HG02763 (cell line): ENCODE results near the gene GTF2IRD1.
"Not testable (repeated sequence)": the region's sequence is repeated elsewhere in the genome, so short reads cannot be mapped to it uniquely, and the experiment has no call there.

Experiments
- ATAC-seq: cut with Tn5 transposase; IDR thresholded peaks from one replicate; pipeline ENCODE4 v1.9.1; 2021; ENCODE audit warnings: mild to moderate bottlenecking, moderate library complexity; ENCODE audit not compliant: unreplicated experiment

Gene GTF2IRD1

DNA sequence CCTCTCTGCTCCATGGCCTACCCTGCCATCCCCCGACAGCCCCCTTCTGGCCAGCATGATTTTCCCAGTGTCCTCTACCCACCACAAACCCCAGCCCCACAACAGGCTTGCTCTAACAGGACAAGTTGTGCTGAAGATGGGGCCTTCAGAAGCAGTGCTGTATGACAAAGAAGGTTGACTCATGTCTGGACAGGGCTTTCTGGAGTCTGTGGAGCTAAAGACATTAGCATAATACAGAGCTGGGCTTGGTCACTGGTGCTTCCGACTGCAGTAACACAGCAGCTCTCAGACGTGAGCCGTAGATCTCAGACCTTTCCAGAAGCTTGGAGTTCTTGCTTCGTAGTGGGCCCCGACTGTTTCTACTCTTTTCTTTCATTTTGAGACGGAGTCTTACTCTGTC, 100.5 kb downstream of the GTF2IRD1 start:
- ATAC-seq: no peak

DNA sequence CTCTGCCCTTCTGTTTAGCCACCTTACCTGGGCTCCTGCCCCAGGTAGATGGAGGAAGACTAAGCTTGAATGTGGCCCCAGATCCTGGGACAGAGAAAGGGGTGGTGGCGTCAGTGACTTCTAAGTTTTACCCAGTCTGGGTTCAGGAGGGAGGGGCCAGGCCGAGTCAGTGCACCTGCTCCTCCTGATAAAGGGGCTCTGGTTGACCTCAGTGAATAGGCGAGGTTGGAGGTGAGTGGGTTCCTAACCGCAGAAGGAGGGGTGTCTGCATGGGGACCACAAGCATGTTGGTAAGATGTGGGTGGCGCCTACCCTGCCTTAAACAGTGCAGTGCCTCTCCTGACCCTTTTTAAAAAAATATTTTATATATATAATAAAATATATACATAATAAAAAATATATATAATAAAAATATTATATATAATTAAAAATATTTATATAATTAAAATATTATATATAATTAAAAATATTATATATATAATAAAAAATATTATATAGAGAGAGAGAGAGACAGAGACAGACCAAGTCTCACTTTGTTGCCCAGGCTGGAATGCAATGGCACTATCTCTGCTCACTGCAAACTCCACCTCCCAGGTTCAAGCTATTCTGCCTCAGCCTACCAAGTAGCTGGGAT, 106.5 kb downstream of the GTF2IRD1 start:
- ATAC-seq: no peak

DNA sequence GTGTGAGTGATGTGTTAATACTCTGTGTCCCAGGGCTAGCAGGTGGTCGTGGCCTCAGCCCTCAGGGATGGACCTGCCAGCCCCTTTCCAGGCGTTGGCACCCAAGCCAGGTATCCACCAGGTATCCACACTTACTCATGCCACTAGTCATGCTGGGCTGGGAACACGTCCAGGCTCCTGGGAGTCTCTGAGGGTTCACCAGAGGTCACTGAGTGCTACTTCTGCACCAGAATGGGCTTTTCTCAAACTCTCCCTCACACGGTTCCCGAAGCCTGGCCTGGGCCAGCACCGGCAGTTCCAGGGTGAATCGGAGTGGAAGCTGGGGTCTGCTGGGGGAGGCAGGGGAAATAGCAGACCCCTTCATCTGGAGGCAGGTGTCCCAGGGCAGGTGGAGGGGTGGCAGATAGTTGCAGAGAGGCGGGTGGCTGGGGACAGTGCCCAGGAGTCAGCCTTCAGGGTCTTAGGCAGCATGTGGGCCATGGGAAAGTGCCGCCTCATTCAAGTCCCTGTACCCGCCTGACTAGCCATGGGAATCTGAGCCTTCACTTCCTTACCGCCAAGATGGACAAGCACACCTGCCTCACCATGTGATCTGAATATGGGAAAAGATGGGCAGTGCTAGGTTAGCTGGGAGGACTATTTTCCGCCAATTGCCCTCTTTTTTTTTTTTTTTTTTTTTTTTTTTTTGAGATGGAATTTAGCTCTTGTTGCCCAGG, 108.3 kb downstream of the GTF2IRD1 start:
- no peak for ATAC-seq

DNA sequence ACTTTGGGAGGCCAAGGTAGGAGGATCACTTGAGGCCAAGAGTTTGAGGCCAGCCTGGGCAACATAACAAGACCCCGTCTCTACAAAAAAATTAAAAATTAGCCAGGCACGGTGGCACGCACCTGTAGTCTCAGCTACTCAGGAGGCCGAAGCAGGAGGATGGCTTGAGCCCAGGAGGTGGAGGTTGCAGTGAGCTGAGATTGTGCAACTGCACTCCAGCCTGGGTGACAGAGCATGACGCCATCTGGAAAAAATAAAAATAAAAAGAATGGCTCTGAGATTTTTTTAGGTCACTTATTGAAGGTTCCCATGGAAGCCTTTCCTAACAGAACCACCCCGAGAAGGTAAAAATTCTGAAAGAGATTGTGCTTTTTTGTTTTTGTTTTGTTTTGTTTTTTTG, 109.9 kb downstream of the GTF2IRD1 start:
- not testable (repeated sequence) for ATAC-seq

DNA sequence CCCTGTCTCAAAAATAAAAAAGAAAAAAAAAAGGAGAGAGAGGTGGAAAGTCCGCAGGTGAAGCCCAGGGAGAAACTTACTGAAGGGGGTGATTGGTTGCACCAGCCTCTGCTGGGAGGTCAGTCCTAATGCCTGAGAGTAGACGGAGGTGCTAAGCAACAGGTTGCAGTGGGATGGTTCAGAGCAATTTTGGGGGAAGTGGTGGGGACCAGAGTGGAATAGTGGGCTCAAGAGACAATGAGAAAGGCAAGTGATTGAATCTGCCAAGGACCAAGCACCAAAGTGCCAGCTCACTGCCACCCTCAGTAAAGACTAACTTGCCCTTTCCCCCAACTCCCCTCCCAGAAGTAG, 113.6 kb downstream of the GTF2IRD1 start:
- no peak for ATAC-seq

DNA sequence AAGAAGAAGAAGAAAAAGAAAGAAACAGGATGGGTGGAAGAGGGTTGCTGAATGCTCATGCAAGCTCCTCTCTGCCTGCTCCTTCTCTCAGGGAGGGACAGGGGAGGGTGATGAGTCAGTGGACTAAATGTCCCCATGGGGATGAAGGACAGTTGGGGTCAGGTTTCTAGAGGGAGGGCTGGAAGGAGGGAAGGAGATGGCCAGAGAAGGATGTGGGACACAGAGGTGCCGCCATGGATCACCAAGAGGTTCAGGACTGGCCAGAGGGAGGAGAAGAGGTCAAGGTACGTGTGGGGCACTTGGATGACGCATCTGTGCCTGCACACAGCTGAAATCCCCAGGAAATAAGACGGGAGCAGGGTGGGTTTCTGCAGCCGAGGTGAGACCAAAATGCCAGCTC, 115.0 kb downstream of the GTF2IRD1 start:
- ATAC-seq: no peak

DNA sequence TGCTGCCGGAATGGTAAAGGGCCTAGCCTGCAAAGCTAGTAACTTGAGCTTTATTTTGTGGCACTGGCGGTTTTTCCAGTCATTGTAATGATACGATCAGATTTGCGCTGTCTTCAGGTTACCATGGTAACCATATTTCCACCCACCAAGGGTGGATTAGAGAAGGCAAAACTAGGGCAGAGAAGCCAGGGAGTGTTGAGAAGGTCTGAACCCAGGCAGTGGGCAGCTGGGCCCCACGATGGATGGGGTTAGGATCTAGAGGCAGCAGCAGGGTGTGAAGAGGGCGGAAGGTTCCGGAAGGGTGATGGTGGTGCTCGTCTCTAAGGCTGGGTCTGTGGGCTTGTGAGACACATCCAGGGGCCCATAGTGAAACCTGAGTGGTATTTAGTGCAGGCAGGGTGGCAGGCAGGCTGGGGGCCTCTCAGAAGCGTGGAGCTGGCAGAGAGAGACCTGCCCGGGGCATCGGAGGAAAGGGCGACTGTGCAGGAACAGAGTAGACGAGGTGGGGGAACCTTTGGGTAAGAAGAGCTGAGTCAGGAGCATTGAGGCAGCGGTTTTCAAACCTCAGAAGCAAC, 115.9 kb downstream of the GTF2IRD1 start:
- ATAC-seq: no peak

DNA sequence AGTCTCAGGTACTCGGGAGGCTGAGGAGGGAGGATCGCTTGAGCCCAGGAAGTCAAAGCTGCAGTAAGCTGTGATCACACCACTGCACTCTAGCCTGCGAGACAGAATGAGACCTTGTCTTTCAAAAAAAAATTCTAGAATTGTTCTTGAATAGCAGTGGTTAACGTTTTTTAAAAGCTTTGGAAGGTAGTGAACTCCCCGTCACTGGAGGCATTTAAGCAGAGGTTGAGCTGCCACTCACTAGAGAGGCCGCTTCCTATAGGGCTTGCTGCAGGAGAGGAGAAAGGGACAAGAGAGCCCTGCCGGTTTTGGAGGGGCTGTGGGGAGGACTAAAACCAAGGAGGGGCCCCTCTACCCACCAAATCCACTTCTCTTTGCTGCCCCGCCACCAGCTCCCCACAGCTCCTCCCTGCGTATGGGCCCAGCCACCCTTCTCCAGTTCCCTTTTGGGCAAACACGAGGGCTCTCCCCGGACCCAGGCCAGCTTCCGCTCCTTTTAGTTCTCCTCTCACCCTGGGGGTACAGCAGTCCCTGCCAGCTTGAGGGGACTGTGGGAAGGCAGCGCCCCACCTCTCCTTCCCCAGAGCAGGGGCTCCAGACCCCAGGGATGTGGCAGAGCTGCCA, 116.9 kb downstream of the GTF2IRD1 start:
- no peak for ATAC-seq

DNA sequence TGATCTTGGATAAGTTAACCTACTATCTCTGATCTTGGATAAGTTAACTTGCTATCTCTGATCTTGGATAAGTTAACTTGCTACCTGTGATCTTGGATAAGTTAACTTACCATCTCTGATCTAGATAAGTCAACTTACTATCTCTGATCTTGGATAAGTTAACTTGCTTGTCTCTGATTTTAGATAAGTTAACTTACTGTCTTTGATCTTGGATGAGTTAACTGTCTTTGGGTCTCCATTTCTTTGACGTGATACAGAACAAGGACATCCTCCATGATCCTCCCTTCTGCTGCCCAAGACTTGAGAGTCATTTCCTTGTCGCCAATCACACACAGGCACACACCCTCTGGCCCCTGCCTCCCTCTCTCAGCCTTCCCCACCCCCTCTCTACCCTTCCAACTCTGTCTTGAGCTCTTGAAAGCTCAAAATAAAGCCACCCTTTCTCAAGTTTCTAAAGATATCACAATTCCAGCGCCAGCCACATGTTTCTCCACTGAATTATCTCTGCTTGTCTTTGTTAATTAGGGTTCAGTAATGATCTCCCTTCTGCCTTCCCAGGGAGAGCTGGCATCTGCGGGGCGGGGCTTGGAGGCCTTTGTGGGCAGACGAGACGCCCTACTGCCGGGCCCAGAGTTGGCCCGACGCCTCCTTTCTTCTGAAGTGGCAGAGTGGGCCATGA, 118.7 kb downstream of the GTF2IRD1 start:
- no peak for ATAC-seq

DNA sequence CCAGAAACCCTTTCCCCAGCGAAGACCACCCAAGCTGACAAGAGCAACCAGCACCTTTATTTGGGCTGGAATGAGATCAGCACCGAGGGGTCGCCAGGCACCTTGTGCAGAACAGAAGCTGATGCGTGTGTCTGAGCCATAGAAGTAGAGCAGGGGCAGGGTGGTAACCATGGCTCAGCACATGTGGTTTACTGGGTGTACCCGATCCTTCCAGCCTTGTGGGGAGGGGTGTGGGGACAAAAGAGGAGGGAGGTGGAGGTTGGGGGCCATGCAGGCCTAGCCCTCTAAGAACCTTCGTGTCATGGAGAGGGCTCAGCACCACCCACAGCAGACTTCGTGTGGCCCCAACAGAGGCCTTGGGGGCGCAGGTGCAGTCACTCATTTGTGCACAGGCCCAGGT, 119.8 kb downstream of the GTF2IRD1 start:
- ATAC-seq: no peak

DNA sequence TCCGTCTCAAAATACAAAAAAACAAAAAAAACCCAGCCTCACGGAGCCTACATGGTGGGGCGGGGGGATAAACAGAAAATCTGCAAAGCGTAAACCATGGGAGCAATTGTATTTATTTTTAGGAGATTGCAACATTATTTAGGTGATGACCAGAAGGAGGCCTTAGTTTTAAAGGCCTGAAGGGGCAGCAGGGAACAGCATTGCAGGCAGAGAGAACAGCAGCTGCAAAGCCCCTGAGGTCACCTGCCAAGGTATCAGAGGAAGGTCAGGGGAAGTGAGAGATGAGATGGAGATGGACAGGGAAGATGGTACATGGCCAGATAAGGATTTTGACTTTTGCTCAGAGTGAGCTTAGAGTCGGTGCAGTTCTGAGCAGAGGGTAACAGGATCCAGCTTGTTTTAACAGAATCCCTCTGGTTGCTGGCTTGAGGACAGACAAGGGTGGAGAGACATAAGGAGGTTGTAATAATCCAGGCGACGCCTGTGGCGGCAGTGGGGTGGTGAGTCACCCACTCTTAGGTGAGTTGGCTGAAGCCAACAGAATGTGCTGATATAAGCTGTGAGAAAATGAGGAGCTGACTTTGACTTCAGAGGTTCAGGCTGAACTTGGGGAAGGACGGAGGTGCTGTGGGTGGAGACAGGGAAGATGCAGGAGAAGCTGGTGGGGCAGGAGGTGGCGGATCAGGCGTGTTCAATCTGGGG, 121.5 kb downstream of the GTF2IRD1 start:
- ATAC-seq: no peak

DNA sequence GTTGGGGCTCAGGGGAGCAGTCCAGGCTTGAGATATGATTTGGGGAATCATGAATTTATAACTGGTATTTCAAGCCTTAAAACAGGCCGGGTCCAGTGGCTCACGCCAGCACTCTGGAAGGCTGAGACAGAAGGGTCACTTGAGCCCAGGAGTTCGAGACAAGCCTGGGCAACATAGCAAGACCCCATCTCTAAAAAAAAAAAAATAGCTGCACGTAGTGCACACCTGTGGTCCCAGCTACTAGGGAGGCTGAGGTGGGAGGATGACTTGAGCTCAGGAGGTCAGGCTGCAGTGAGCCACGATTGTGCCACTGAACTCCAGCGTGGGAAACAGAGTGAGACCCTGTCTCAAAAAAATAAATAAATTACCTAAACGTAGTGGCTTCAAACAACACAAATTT, 122.1 kb downstream of the GTF2IRD1 start:
- no peak for ATAC-seq

DNA sequence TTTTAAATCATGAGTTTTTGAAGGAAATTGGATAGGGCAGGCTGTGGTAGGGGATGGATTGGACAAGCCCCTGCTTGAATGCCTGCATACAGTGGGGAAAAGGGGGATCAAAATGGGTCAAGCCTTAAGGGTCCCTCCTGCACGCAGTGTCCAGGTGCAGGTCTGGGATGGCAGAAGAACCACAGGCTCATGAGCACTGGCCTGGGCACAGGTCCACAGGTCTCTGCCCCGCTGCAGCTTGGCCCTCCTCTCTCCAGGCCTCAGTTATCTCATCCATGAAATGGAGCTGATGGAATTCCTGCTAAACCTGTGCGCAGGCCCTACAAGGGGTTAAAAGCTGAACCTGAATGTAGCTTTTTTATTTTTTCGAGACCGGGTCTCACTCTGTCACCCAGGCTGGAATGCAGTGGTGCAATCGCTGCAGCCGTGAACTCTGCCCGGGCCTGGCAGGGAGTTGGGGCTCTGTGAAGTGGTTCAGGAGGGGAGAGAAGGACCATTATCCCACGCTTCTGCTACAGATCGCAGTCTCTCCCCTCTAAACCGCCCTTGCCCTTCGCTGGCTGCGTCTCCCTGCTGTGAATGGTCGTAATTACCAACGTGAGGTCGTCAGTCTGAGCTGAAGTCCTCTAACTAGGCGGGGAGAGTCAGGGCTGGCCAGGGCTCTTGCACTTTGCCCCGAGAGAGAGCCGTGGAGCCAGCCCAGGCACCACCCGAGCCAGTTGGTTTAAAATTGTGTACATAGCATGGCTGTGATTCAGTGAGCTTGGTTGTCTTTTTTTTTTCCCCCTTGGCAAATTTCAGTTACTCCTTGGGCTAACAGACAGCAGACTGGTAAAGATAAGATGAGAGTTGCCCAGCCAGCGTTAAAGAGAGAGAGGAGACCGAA, 126.3 kb downstream of the GTF2IRD1 start:
- ATAC-seq: no peak

DNA sequence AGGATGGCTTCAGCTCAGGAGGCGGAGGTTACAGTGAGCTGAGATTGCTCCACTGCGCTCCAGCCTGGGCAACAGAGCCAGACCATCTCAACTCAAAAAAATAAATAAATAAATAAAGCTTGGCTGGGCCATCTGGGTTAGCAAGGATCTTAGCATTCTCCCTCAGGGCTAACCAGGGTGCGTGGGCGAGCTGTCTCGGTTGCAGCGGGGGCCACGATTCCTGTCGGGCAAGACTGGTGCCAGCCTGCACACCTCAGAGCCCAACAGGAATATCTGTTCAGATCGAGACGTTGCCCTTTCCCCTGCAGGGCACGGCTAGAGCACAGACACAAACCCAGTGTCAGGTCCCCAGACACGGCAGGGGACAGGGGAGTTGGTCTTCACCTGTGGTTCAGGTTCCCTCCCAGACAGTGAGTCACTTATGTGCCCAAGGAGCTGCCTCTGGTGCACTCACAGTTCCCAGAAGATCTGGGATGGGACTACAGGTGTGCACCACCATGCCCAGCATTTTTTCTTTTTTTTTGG, 128.3 kb downstream of the GTF2IRD1 start:
- ATAC-seq: no peak

DNA sequence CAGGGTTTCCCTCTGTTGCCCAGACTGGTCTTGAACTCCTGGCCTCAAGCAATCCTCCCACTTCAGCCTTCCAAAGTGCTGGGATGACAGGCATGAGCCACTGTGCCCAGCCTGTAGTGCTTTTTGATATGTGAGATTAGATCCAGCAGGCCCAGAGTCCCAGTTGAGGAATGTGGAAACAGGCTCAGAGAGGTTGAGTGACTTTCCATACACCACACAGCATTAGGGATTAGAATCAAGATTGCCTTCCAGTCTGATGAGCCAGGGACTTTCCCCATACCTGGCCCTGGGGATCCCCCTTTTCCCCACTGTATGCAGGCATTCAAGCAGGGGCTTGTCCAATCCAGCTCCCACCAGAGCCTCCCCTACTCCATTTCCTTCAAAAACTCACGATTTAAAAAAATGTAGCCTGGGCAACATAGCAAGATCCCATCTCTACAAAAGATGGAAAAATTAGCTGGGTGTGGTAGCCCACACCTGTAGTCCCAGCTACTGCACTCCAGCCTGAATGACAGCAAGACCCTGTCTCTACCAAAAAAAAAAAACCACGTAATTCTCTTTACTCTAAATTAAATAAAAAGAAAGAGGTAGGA, 128.8 kb downstream of the GTF2IRD1 start:
- no peak for ATAC-seq

DNA sequence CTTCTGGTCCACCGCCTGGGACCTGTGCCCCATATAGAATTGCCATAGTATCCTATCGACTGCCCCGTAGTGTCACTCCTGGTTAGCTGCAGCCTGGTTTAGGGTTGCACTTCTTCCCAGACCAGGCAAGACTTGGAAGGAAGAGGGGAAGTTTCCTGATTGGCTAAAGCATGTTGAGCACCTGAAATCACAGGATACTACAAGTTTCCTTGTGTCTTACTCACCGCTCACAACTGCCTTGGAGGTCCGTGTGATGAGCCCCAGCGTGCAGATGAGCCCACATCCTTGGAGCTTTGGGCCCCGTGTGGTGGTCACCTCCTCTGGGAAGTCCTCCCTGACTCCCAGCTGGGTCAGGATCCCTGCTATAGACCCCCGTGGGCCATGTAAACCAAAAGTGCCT, 129.9 kb downstream of the GTF2IRD1 start:
- ATAC-seq: no peak

DNA sequence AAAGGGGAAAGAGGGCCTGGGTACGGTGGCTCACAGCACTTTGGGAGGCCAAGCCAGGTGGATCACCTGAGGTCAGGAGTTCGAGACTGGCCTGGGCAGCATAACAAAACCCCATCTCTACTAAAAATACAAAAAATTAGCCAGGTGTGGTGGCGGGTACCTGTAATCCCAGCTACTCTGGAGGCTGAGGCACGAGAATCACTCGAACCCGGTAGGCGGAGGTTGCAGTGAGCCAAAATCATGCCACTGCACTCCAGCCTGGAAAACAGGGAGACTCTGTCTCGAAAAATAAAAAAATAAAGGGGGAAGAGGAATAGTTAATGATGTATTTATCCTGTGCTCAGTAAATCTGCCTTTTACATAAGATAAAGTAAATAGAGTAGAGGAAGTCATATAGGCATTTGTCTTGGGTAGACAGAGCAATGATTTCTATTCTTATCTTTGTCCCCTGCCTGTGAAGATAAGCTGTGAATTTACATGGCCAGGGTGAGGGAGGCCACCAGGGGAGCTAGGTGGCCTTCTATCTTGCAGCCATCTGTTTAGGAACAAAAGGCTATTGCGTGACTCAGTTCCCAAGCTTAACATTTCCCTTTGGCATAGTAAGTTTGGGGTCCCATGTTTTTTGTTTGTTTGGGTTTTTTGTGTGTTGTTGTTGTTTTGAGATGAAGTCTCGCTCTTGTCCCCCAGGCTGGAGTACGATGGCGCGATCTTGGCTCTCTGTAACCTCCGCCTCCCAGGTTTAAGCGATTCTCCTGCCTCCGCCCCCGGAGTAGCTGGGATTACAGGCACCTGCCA, 130.7 kb downstream of the GTF2IRD1 start:
- no peak for ATAC-seq

DNA sequence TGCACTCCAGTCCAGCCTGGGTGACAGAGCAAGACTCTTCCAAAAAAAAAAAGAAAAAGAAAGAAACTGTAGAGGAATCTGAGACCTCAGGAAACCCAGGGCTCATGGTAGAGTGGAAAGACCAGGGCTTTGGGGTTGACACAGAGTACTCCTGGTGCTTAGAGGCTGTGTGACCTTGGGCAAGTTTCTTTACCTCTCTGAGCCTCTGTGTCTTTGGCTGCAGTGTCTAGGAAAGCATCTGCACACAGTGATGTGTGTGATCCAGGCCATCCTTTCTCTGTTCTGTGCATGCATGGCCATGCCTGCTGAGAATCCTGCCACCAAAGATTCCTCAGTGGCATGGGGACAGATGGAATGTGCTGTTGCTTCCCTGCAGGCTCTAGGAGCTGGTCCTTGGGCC, 132.1 kb downstream of the GTF2IRD1 start:
- ATAC-seq: no peak
